Ovary (tissue), 9 donors: Measurements from ENCODE around the gene VPS36. TPM values are rescaled to one million over a fixed set of nuclear protein-coding genes. Genes with fewer than 3 reads are reported as not detected.

ENCODE experiments used
- DNase-seq, 5 donors: peaks; one replicate each; pipeline ENCODE4 v3.0.0-alpha.2; 2019 to 2020
- H3K27ac ChIP-seq, 2 donors: fragments of 200-600 bp; one replicate each; pipeline versions ENCODE4 v1.5.1 to v1.8.0; 2019 to 2022
- H3K27me3 ChIP-seq: fragments of 200-600 bp; one replicate; pipeline ENCODE4 v1.8.0; 2022
- H3K36me3 ChIP-seq: fragments of 200-600 bp; sonication (generic); one replicate; pipeline ENCODE4 v1.5.1; 2019
- H3K4me1 ChIP-seq: one replicate; pipeline ENCODE4 v1.8.1; 2013; ENCODE audit warnings: mild to moderate bottlenecking, moderate library complexity; ENCODE audit not compliant: insufficient read depth
- H3K4me3 ChIP-seq: fragments of 200-600 bp; sonication (generic); one replicate; pipeline ENCODE4 v1.5.1; 2017
- H3K9me3 ChIP-seq, 2 donors: fragments of 200-600 bp in 1 of 2; sonication (generic) in 1 of 2; one replicate each; pipeline versions ENCODE4 v1.5.1 to v1.8.1; 2013 to 2019; ENCODE audit warnings: mild to moderate bottlenecking in 1 of 2, moderate library complexity in 1 of 2
- CTCF ChIP-seq, 3 donors: fragments of 450-650 bp in 2 of 3; fragments of 200-600 bp in 1 of 3; IDR thresholded peaks; one replicate each; pipeline versions ENCODE4 v1.5.1 to v1.8.0; 2016 to 2022; ENCODE audit warnings: antibody characterized with exemption in 3 of 3, mild to moderate bottlenecking in 1 of 3
- EP300 ChIP-seq: sonication (generic); formaldehyde crosslinking; IDR thresholded peaks from one replicate; pipeline ENCODE4 v1.6.1; 2017; ENCODE audit warnings: antibody characterized with exemption
- POLR2A ChIP-seq: fragments of 450-650 bp; IDR thresholded peaks from one replicate; pipeline ENCODE4 v1.6.1; 2017; ENCODE audit warnings: antibody characterized with exemption, mild to moderate bottlenecking, moderate library complexity
- whole genome bisulfite sequencing, 3 donors: extraction: QIAGEN DNeasy Blood & Tissue Kit in 1 of 3; methylation state at CpG; one replicate each; pipeline versions ENCODE4 v1.1.5 to v1.1.7; 2013 to 2017; 5-methylcytosine and 5-hydroxymethylcytosine counted together
- intact Hi-C, 4 donors: fragments of 100-400 bp; cut with DNase I; formaldehyde crosslinking; loops; one replicate each; pipeline versions ENCODE4 v1.11.0 to v1.15.1; 2022 to 2023
- polyA plus RNA-seq, 2 donors: library from polyadenylated mRNA; stranded (reverse); fragments of 200-250 nt in 1 of 2; fragments of 350-450 nt in 1 of 2; fragmentation: Illumina TruSeq in 1 of 2; extraction: RNeasy Lipid Tissue Mini Kit (QIAGEN cat#74804) in 1 of 2; gene quantifications; one replicate each; pipeline ENCODE4 v1.2.3, GENCODE V29; 2013 to 2014
- total RNA-seq, 7 donors: library from RNA; depleted of rRNA in 2 of 7; stranded (reverse); fragments of >200 nt in 2 of 7; fragmentation: NEBNext Ultra II Directional in 3 of 7; extraction: Animal tissue kit (Norgen Biotek cat#: 25700) in 3 of 7; gene quantifications; one replicate each; pipeline versions ENCODE4 v1.1.0 to v1.2.4, GENCODE V29; 2016 to 2023
- donor health status: DM: no; HTN: no; CAD: no; lungs with moderate emphysema.
- donor health status: DM: no; HTN: no; CAD: no.
- donor health status: Bipolar disorder and iron deficiency.
- donor health status: DM: yes; HTN: yes; CAD: no.
- donor health status: DM: no; HTN: no; CAD: no.
- donor health status: DM: yes; HTN: yes; CAD: no.

VPS36 gene
- total and polyA plus RNA-seq, 9 donors, result 15.0 to 54.7 (median 32.3) TPM

GRCh38 chr13:52432456-52432855 lies 18.0 kb downstream of the VPS36 start:
- DNase-seq, result no peak
- Histone ChIP-seq H3K4me1 (no peaks in the 10 kb centered on the region), H3K36me3 (no peaks in the 10 kb centered on the region), H3K9me3 (no peaks in the 10 kb centered on the region), H3K4me3 (no peak overlapping the region), H3K27me3 (no peaks in the 10 kb centered on the region), H3K27ac (no peak overlapping the region)
- WGBS, 3 donors, result 64 to 80% (median 69%) methylated on average over 2 of the region's 2 CpGs
- no peak for TF ChIP-seq CTCF (IDR thresholded peaks at IDR 0.05)
- no peak for TF ChIP-seq POLR2A
- TF ChIP-seq EP300, result no peak
- intact Hi-C loops, result no loop called here

GRCh38 chr13:52428295-52428694 lies 22.1 kb downstream of the VPS36 start:
- Histone ChIP-seq H3K9me3 (no peaks in the 10 kb centered on the region), H3K4me1 (no peaks in the 10 kb centered on the region), H3K4me3 (no peak overlapping the region), H3K27ac (no peak overlapping the region), H3K27me3 (no peaks in the 10 kb centered on the region), H3K36me3 (no peaks in the 10 kb centered on the region)
- DNase-seq, result no peak
- 87 to 90% (median 89%) methylated on average over 2 of the region's 2 CpGs for WGBS, 3 donors
- TF ChIP-seq POLR2A (no peak), EP300 (no peak), CTCF (IDR thresholded peaks at IDR 0.05) (no peak)
- intact Hi-C loops, result no loop called here

GRCh38 chr13:52421216-52421615 lies 29.2 kb downstream of the VPS36 start:
- WGBS, 3 donors, result 97 to 98% (median 98%) methylated on average over 3 of the region's 3 CpGs
- Histone ChIP-seq H3K27ac (no peak overlapping the region), H3K36me3 (no peaks in the 10 kb centered on the region), H3K27me3 (no peaks in the 10 kb centered on the region), H3K9me3 (no peaks in the 10 kb centered on the region), H3K4me3 (no peak overlapping the region), H3K4me1 (no peaks in the 10 kb centered on the region)
- TF ChIP-seq EP300 (no peak), CTCF (IDR thresholded peaks at IDR 0.05) (no peak), POLR2A (no peak)
- intact Hi-C loops, result no loop called here
- DNase-seq, result no peak

GRCh38 chr13:52419080-52419479 lies 31.4 kb downstream of the VPS36 start:
- H3K4me1 ChIP-seq, result no peaks in the 10 kb centered on the region
- no peak for DNase-seq
- H3K27ac ChIP-seq, result no peak overlapping the region
- no peak for TF ChIP-seq CTCF (IDR thresholded peaks at IDR 0.05)
- TF ChIP-seq POLR2A, result no peak
- TF ChIP-seq EP300, result no peak
- intact Hi-C loops, result no loop called here
- H3K4me3 ChIP-seq, result no peak overlapping the region
- no peaks in the 10 kb centered on the region for H3K27me3 ChIP-seq
- no peaks in the 10 kb centered on the region for H3K36me3 ChIP-seq
- no peaks in the 10 kb centered on the region for H3K9me3 ChIP-seq
- WGBS, 3 donors, result 4 to 6% (median 5%) methylated on average over 1 of the region's 1 CpG

GRCh38 chr13:52414963-52415362 lies 35.5 kb downstream of the VPS36 start:
- no peaks in the 10 kb centered on the region for H3K4me1 ChIP-seq
- no peaks in the 10 kb centered on the region for H3K9me3 ChIP-seq
- no peak overlapping the region for H3K27ac ChIP-seq
- H3K36me3 ChIP-seq, result no peaks in the 10 kb centered on the region
- no peak for DNase-seq
- WGBS, 3 donors, result 44 to 62% (median 62%) methylated on average over 1 of the region's 1 CpG
- H3K27me3 ChIP-seq, result no peaks in the 10 kb centered on the region
- no peak overlapping the region for H3K4me3 ChIP-seq
- TF ChIP-seq EP300, result no peak
- TF ChIP-seq CTCF (IDR thresholded peaks at IDR 0.05), result no peak
- no peak for TF ChIP-seq POLR2A
- intact Hi-C loops, result no loop called here
